Right hindlimb (tissue), 1 donor: ENCODE data around the gene AFM.

ENCODE experiments used
- DNase-seq: peaks from one replicate; pipeline ENCODE4 v3.0.0-alpha.2; 2018

Gene AFM

GRCh38 chr4:73450398-73451004 is 31.0 kb upstream of the AFM start:
- no peak for DNase-seq

DNA sequence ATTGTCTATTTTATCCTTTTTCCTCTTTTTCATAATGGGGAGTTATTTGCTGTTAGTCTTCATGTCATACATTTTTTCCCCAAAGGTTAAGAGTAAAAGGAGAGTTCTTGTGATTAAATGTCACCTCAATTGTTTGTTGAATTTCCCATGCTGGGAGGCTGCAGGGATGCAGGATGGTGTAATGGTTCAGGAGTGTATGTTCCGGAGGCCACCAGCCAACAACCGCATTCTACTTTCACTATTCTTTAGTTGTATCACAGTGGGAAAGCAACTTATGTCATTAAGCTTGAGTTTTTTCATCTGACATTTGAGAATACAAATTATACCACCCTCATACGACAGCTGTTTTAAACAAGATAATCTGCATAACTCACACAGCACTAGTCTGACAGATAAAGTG is 30.1 kb upstream of the AFM start:
- peak; percentile 16 for DNase-seq

DNA sequence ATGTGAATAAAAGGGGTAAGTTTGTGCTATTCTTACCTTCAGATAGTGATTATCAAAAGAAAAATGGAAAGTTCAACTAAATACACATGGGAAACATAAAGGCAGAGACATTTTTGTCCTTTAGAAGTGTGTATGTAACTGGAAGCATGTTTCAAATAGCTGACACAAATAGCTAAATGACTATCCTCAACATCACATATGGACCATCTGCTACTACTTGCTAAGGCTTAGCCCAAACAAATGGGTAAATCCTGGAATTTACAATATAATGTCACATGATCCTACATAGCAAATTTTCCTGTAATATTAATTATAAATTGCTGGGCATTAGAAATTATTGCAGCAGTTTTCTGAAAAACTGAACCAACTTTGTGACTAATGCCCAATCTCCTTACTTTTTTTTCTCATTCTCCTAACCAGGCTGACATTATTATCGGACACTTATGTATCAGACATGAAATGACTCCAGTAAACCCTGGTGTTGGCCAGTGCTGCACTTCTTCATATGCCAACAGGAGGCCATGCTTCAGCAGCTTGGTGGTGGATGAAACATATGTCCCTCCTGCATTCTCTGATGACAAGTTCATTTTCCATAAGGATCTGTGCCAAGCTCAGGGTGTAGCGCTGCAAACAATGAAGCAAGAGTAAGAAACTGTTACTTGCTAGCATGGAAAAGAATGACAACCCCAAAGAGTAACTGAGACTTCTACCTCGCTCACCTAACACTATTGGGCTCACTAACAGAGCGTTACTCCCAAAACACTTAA is 29.4 kb upstream of the AFM start:
- DNase-seq = no peak

DNA sequence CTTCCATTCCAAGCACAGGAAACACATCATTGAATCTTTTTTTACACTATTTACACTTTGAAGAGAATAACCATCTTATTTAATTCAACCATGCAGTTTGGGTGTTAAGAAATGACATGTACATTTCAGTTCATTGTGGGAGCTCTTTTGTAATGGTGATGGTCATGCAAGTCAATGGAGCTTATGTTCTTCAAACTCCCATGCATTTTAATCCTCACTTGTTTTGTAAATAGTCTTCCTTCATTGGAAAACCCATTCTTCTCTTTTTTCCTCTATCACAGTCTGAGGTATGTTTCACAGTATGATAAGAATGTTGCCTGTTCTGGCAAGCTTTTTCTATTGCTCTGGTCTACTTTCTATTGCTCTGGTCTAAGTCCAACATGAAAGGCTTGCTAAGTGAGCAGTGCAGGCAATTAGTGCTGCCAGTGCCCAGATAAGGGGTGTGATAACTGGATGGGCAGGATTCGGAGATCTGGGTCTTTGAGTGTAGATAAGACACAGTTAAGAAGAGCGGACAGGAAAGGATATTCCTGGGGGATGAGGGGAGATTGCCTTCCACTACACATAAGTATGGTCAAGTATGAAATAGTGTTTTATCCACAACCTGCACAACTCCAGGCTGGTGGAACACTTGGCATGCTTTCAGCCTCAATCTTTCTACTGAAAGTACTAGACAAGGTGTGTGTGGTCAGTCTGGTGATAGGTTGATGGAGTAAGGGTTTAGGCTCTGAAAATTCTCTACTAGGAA is 28.4 kb upstream of the AFM start:
- no peak for DNase-seq

GRCh38 chr4:73453701-73454005 is 27.9 kb upstream of the AFM start:
- DNase-seq = no peak

- no peak for DNase-seq
Observed at GRCh38 chr4:73454920-73455319, 26.6 kb upstream of the AFM start.

DNA sequence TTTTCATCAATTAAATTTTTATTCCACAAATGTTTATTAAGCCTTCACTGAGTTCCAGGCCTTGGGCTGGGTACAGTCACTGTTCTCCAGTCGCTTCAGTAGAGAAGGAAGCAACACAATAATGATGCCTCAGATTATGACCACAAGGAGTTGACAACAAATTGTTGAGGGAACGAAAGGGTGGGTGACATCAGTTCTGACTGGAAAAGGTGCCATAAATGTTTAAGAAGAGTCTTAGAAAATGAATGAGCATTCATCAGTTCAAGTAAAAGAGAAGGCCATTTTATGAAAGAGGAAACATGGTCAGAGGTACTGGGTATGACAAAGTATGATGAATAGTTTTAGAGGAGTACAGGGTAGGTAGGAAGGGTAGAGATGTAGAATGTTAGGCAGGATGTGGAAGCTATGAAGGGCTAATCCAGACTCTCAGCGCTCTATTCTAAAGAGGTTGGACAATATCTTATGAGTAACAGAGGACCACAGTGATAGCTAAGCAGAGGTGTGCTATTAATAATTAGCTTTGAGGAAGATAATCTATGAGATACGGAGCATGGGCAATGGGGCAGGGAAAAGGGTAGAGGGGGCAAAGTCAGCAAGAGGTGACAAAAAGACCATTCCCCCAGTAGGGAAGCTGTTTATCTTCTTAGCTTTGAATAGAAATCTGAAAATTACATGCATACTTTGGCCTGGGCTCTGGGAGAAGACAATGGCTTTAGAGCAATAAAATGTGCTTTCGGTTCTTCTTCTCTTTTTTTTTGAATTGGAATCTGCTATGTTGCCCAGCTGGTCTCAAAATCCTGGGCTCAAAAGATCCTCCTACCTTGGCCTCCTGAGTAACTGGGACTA is 25.1 kb upstream of the AFM start:
- no peak for DNase-seq

DNA sequence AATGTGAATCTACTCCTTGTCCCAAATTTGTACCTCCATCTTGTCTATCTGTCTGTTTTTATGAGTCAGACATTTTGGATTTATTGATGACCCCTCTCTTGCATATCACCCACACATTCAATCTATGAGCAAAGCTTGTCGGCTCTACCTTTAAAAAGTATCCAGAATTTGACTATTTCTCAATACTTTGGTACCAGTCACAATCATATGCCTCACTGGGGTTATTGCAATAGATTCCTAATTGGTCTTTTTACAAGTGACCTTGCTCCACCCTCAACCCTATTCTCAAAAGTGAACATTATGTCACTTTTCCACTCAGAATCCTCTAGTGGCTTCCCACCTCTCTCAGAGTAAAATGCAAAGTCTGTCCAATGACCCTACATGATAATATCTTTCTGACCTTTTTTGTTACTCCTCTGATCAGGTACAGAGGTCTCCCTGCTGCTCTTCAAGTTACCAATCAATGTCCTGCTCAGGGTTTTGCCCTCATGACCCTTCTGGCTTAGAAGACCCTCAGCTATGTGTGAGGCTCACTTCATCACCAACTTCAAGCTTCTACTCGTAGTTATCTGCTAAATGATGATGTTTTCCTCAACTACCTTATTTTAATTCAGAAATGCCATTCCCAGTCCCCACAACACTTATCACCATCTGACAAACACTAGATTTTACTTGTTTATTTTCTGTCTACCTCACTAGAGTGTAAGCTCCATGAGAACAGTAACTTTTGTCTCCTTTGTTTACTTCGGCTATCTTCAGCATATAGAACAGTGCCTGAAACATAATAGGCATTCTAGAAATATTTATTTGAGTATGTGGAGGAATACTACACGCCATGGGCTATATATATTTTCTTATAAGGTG is 23.1 kb upstream of the AFM start:
- DNase-seq = no peak

- no peak for DNase-seq
Observed at GRCh38 chr4:73459048-73459421, 22.5 kb upstream of the AFM start.

DNA sequence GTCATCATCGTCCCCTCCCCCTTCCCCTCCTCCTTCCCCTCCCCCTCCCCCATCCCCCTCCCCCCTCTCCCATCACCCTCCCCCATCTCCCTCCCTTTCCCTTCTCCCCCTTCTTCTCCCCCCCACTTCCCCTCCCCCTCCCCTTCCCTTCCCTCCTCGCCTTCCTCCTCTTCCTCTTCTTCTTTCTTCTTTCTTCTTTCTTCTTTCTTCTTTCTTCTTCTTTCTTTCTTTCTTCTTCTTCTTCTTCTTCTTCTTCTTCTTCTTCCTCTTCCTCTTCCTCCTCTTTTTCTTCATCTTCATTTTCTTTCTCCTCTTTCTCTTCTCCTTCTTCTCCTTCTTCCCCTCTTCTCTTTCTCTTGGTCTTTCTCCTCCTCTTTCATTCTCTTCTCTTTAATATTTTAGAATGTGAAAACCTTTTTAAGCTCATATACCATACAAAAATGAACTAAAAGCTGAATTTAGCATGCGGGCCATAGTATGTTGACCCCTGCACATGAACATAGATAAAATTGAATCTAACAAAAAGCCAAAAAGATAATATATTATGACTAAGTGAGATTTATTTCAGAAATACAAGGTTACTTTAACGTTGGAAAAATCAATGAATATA is 20.5 kb upstream of the AFM start:
- DNase-seq = no peak

DNA sequence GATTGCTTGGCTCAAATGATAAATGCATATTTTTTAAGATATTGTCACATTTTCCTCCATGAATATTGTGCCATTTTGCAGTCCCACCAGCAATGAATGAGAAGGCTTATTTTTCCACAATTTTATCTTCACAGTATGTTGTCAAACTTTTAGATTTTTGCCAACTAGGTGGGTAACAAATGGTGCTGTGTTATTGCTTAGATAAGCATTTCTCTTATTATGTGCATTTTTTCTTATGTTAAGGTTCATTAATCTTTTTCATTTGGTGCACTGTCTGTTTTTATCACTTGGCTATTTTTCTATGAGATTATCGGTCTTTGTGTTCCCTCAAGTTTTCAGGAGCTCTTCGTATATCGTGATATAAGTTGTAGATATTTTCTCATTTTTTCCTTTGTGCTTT is 13.4 kb upstream of the AFM start:
- no peak for DNase-seq

GRCh38 chr4:73470728-73471127 is 10.8 kb upstream of the AFM start:
- no peak for DNase-seq

DNA sequence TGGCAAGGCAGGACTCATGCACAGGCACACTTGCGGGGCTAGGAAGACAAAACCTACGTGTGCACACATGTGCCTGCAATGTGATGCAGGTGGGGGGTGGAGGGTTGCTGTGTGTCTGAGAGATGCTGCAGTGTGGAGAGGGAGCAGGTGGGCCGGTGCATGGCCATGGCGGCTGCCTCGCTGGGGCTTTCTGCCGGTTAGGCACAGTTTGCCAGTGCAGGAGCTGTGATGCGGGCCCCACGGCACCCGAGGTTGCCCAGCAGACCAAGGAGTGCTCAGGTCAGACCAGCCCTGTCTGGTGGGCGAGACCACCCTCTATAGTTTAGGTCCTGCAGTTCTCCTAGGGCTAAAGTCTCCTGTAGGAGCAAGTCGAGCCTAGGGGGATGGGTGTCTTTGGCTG is 4.4 kb upstream of the AFM start:
- peak; percentile 15 for DNase-seq

GRCh38 chr4:73479323-73479722 is 2.2 kb upstream of the AFM start:
- DNase-seq = no peak

GRCh38 chr4:73485085-73485484 is 3.5 kb downstream of the AFM start:
- no peak for DNase-seq

- no peak for DNase-seq
Observed at GRCh38 chr4:73485596-73485995, 4.1 kb downstream of the AFM start.

DNA sequence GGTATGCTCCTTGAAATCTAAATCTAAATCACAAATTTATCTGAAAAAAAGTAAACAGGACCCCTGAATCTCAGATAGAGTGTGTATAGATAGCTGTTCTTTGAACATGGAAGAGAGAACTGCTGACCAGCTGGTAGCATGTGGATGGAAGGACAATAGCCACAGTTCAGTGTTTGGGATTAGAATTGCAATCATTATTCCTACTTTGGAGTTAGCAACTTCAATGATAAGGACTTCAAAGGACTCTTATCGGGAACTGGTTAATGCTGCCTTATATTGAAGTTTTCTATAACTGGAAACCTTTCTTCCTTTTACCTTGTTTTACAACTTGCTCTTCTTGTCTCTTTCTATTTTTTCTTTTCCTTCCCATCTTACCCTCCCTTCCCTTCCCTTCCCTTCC is 5.0 kb downstream of the AFM start:
- DNase-seq = no peak

- DNase-seq = no peak
Observed at GRCh38 chr4:73487233-73487632, 5.7 kb downstream of the AFM start.

- DNase-seq = no peak
Observed at GRCh38 chr4:73499996-73500765, 18.6 kb downstream of the AFM start.

GRCh38 chr4:73501664-73502265 is 20.2 kb downstream of the AFM start:
- no peak for DNase-seq

DNA sequence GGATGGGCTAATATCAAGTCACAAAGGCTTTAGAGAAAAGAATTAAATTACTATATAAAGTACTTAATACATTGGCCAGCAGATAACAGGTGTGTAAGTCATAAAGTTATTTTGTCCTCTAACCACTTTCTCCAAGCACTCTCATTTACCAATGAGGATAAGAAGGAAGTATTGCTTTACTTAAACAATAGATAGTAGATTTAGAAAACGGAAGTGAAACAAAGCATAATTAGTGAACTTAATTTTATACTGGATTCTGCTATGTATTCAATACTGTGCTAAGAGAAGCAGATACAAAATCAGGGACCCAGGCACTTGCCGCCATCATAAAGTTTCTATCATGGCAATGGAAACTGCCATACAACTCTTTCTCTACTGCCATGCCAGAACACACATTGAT is 24.0 kb downstream of the AFM start:
- DNase-seq = no peak
